Subcutaneous abdominal adipose tissue (tissue), 5 donors: ENCODE data around the gene GBP2.
"Not testable (repeated sequence)": the region's sequence is repeated elsewhere in the genome, so short reads cannot be mapped to it uniquely, and the experiment has no call there.

Source experiments
- H3K27ac ChIP-seq: one replicate; pipeline ENCODE4 v1.7.0; 2013; ENCODE audit warnings: low read depth, mild to moderate bottlenecking, inconsistent platforms, low read length, moderate library complexity
- H3K27me3 ChIP-seq, 5 donors: one replicate each; pipeline ENCODE4 v1.7.0; 2013; ENCODE audit warnings: low read length in 5 of 5, inconsistent platforms in 1 of 5; ENCODE audit not compliant: control insufficient read depth in 5 of 5, insufficient read depth in 4 of 5
- H3K36me3 ChIP-seq, 5 donors: one replicate each; pipeline ENCODE4 v1.7.0; 2013; ENCODE audit warnings: low read length in 5 of 5; ENCODE audit not compliant: control insufficient read depth in 5 of 5, insufficient read depth in 5 of 5
- H3K4me1 ChIP-seq, 5 donors: one replicate each; pipeline ENCODE4 v1.7.0; 2013; ENCODE audit warnings: low read length in 5 of 5, mild to moderate bottlenecking in 3 of 5, moderate library complexity in 1 of 5; ENCODE audit not compliant: control insufficient read depth in 5 of 5, insufficient read depth in 5 of 5
- H3K4me3 ChIP-seq, 5 donors: one replicate each; pipeline ENCODE4 v1.7.0; 2013; ENCODE audit warnings: low read length in 5 of 5, low read depth in 1 of 5
- H3K9ac ChIP-seq, 5 donors: one replicate each; pipeline ENCODE4 v1.7.0; 2013; ENCODE audit warnings: low read length in 5 of 5, mild to moderate bottlenecking in 4 of 5, moderate library complexity in 3 of 5
- H3K9me3 ChIP-seq, 5 donors: one replicate each; pipeline ENCODE4 v1.7.0; 2013; ENCODE audit warnings: low read length in 5 of 5; ENCODE audit not compliant: control insufficient read depth in 5 of 5
- donor health status: healthy.
- donor health status: healthy.
- donor health status: healthy.
- donor health status: healthy.
- donor health status: healthy.

The GBP2 gene

GRCh38 chr1:89100412-89100811 is 25.5 kb downstream of the GBP2 start:
- no peak overlapping the region for H3K4me3 ChIP-seq
- H3K27ac ChIP-seq: no peak overlapping the region

GRCh38 chr1:89098857-89099256 is 27.1 kb downstream of the GBP2 start:
- no peak overlapping the region for H3K4me3 ChIP-seq
- no peaks in the 10 kb centered on the region for H3K36me3 ChIP-seq
- no peaks in the 10 kb centered on the region for H3K27me3 ChIP-seq
- no peaks in the 10 kb centered on the region for H3K4me1 ChIP-seq
- H3K9me3 ChIP-seq: peaks cover 0 to 4% (median 4%) of the 10 kb centered on the region in 5 donors
- H3K9ac ChIP-seq: no peak overlapping the region
- no peak overlapping the region for H3K27ac ChIP-seq

More at GRCh38 chr1:89100412-89100811, 25.5 kb downstream of the GBP2 start:
- Histone ChIP-seq H3K9me3 (peaks cover 0 to 4% (median 4%) of the 10 kb centered on the region in 5 donors), H3K4me1 (no peaks in the 10 kb centered on the region), H3K36me3 (peaks cover 6 to 10% (median 9%) of the 10 kb centered on the region in 5 donors), H3K9ac (no peak overlapping the region), H3K27me3 (no peaks in the 10 kb centered on the region)

GRCh38 chr1:89095737-89096136 is 30.2 kb downstream of the GBP2 start:
- no peak overlapping the region for H3K27ac ChIP-seq
- H3K9ac ChIP-seq: no peak overlapping the region
- H3K4me1 ChIP-seq: no peaks in the 10 kb centered on the region
- H3K36me3 ChIP-seq: no peaks in the 10 kb centered on the region
- H3K4me3 ChIP-seq: no peak overlapping the region
- H3K9me3 ChIP-seq: peaks cover 0 to 4% (median 4%) of the 10 kb centered on the region in 5 donors
- no peaks in the 10 kb centered on the region for H3K27me3 ChIP-seq

- Histone ChIP-seq H3K36me3 (no peaks in the 10 kb centered on the region), H3K9ac (no peak overlapping the region), H3K4me3 (no peak overlapping the region), H3K4me1 (no peaks in the 10 kb centered on the region), H3K9me3 (no peaks in the 10 kb centered on the region), H3K27me3 (no peaks in the 10 kb centered on the region), H3K27ac (no peak overlapping the region)
These were observed 36.0 kb downstream of the GBP2 start for GRCh38 chr1:89089962-89090361.

- no peaks in the 10 kb centered on the region for H3K4me1 ChIP-seq
- H3K36me3 ChIP-seq: no peaks in the 10 kb centered on the region
- no peaks in the 10 kb centered on the region for H3K27me3 ChIP-seq
- H3K9me3 ChIP-seq: no peaks in the 10 kb centered on the region
- H3K27ac ChIP-seq: no peak overlapping the region
- H3K9ac ChIP-seq: no peak overlapping the region
- H3K4me3 ChIP-seq: no peak overlapping the region
These were observed 37.3 kb downstream of the GBP2 start for GRCh38 chr1:89088572-89088971.

GRCh38 chr1:89087241-89087640 is 38.7 kb downstream of the GBP2 start:
- Histone ChIP-seq H3K4me1 (no peaks in the 10 kb centered on the region), H3K9ac (no peak overlapping the region), H3K27me3 (no peaks in the 10 kb centered on the region), H3K27ac (no peak overlapping the region), H3K4me3 (no peak overlapping the region), H3K36me3 (no peaks in the 10 kb centered on the region), H3K9me3 (no peaks in the 10 kb centered on the region)

- no peaks in the 10 kb centered on the region for H3K4me1 ChIP-seq
- no peaks in the 10 kb centered on the region for H3K9me3 ChIP-seq
- H3K36me3 ChIP-seq: no peaks in the 10 kb centered on the region
- no peak overlapping the region for H3K9ac ChIP-seq
- no peak overlapping the region for H3K4me3 ChIP-seq
- no peak overlapping the region for H3K27ac ChIP-seq
- no peaks in the 10 kb centered on the region for H3K27me3 ChIP-seq
These were observed 40.1 kb downstream of the GBP2 start for GRCh38 chr1:89085781-89086180.

- H3K27ac ChIP-seq: peak overlapping the region; percentile 11
These were observed 44.9 kb downstream of the GBP2 start for GRCh38 chr1:89081005-89081404.

GRCh38 chr1:89080068-89080467 is 45.8 kb downstream of the GBP2 start:
- not testable (repeated sequence) for H3K27me3 ChIP-seq, H3K4me1 ChIP-seq, H3K9me3 ChIP-seq, H3K36me3 ChIP-seq, H3K27ac ChIP-seq, H3K4me3 ChIP-seq, H3K9ac ChIP-seq

More at GRCh38 chr1:89081005-89081404, 44.9 kb downstream of the GBP2 start:
- Histone ChIP-seq H3K4me1 (no peaks in the 10 kb centered on the region), H3K27me3 (no peaks in the 10 kb centered on the region), H3K4me3 (no peak overlapping the region), H3K36me3 (no peaks in the 10 kb centered on the region), H3K9ac (no peak overlapping the region), H3K9me3 (no peaks in the 10 kb centered on the region)

GRCh38 chr1:89072466-89073065 is 53.3 kb downstream of the GBP2 start:
- not testable (repeated sequence) for H3K9me3 ChIP-seq, H3K27me3 ChIP-seq, H3K9ac ChIP-seq, H3K4me3 ChIP-seq, H3K4me1 ChIP-seq, H3K27ac ChIP-seq, H3K36me3 ChIP-seq
